Gastrocnemius medialis (tissue), 4 donors: Measurements from ENCODE around the gene SYS1.

Experiments used
- CTCF ChIP-seq, 5 experiments: fragments of 450-650 bp in 3 of 5; fragments of 200-600 bp in 2 of 5; sonication (generic) in 2 of 5; IDR thresholded peaks in 4 of 5; conservative IDR thresholded peaks in 1 of 5; 1 replicate in 4 of 5; 2 replicates in 1 of 5; pipeline ENCODE4 v1.5.1; 2016 to 2019; ENCODE audit warnings: antibody characterized with exemption in 5 of 5, mild to moderate bottlenecking in 3 of 5, moderate library complexity in 3 of 5
- POLR2A ChIP-seq, 2 donors: fragments of 450-650 bp; IDR thresholded peaks; one replicate each; pipeline ENCODE4 v1.6.1; 2017; ENCODE audit warnings: antibody characterized with exemption in 2 of 2, mild to moderate bottlenecking in 2 of 2, moderate library complexity in 2 of 2

DNA sequence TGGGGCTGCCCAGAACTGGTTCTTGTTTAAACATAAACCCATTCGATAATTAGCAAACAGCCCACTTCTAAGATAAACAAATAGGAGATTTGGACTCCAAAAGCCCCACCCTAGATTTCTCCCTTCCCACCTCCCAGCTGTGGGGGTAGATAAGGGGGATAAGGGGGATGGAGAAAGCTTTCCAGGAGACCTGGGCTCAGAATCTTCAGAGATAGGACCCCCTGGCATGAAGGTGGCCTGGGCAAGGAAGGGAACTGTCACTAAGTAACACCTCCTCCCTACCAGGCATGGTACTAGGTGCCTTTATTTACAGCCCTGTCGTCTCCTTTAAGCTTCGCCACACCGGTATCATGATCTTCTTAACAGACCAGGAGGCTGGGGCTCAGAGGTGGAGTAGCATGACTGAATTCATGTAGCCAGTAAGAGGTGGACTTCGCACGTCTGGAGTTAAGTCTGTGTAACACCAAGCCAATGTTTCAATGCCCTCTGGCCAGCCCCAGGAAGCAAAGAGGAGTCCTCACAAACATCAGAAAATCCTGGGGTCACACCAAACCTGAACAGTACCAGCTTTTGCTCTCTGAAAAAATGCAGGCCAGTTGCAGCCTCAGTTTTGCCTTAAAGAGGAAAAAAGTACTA is 19.3 kb upstream of the SYS1 start:
- no peak for TF ChIP-seq POLR2A (IDR thresholded peaks at IDR 0.05)
- TF ChIP-seq CTCF (IDR thresholded peaks at IDR 0.05 in 4 of 5, conservative IDR thresholded peaks at IDR 0.05 in 1 of 5), result no peak
